Caco-2 (cell line): ENCODE data around the gene FBXL19. TPM values are rescaled to one million over a fixed set of nuclear protein-coding genes. Genes with fewer than 3 reads are reported as not detected.
A peak's percentile ranks its signal among the peaks of the same experiment; 100 is the strongest.

Experiments used
- BruUV-seq: library from RNA; stranded (reverse); fragments of 400-500 nt; replicated peaks from 2 replicates; lab custom pipeline; 2021; lab: Mats Ljungman, UMichigan
- CTCF ChIA-PET: fragments of 300-600 bp; sonication (Branson Sonifier 250); formaldehyde crosslinking; loops from one replicate; lab custom pipeline; 2022; ENCODE audit warnings: antibody characterized with exemption; lab: Charles Lee
- POLR2A ChIA-PET: fragments of 300-600 bp; sonication (Branson Sonifier 250); formaldehyde crosslinking; loops from one replicate; lab custom pipeline; 2022; ENCODE audit warnings: antibody characterized with exemption; lab: Charles Lee
- DNase-seq, 2 experiments: peaks; one replicate each; pipeline versions ENCODE4 v3.0.0 to v3.0.0-alpha.2; 2020 to 2022
- H3K27me3 ChIP-seq: replicated peaks from 2 replicates; pipeline ENCODE4 v1.6.0; 2011; ENCODE audit warnings: low read length; ENCODE audit not compliant: control insufficient read depth, insufficient read depth
- H3K36me3 ChIP-seq: 2 replicates; pipeline ENCODE4 v1.5.1; 2011; ENCODE audit warnings: low read length; ENCODE audit not compliant: control insufficient read depth, insufficient read depth
- H3K4me1 ChIP-seq: fragments of 250-450 bp; sonication (Bioruptor Pico); 2 replicates; pipeline ENCODE4 v1.5.1; 2020; ENCODE audit warnings: mild to moderate bottlenecking
- H3K4me3 ChIP-seq: 2 replicates; pipeline ENCODE4 v1.5.1; 2011; ENCODE audit warnings: low read depth, mild to moderate bottlenecking, control low read depth, low read length
- H3K9me3 ChIP-seq: fragments of 250-450 bp; sonication (Bioruptor Pico); 2 replicates; pipeline ENCODE4 v1.5.1; 2020; ENCODE audit warnings: mild to moderate bottlenecking, moderate library complexity
- H3K27ac Mint-ChIP-seq: one replicate; pipeline ENCODE4 v1.8.0; 2022; ENCODE audit warnings: mixed read lengths; ENCODE audit not compliant: unreplicated experiment
- H3K27me3 Mint-ChIP-seq: one replicate; pipeline ENCODE4 v1.8.0; 2022; ENCODE audit warnings: mixed read lengths; ENCODE audit not compliant: insufficient read depth, unreplicated experiment
- H3K36me3 Mint-ChIP-seq: one replicate; pipeline ENCODE4 v1.8.0; 2022; ENCODE audit warnings: mild to moderate bottlenecking, mixed read lengths; ENCODE audit not compliant: insufficient read depth, unreplicated experiment
- H3K4me1 Mint-ChIP-seq: one replicate; pipeline ENCODE4 v1.8.0; 2022; ENCODE audit warnings: low read depth, mixed read lengths; ENCODE audit not compliant: unreplicated experiment
- H3K4me3 Mint-ChIP-seq: one replicate; pipeline ENCODE4 v1.8.0; 2022; ENCODE audit warnings: mild to moderate bottlenecking, moderate library complexity, mixed read lengths; ENCODE audit not compliant: unreplicated experiment
- H3K9me3 Mint-ChIP-seq: one replicate; pipeline ENCODE4 v1.8.0; 2022; ENCODE audit warnings: mixed read lengths; ENCODE audit not compliant: unreplicated experiment
- CTCF ChIP-seq, 2 experiments: fragments of 200-600 bp in 1 of 2; IDR thresholded peaks; 1 replicate in 1 of 2; 2 replicates in 1 of 2; pipeline versions ENCODE4 v1.5.1 to v1.8.0; 2011 to 2022; ENCODE audit warnings: antibody characterized with exemption in 1 of 2, control low read depth in 1 of 2, inconsistent platforms in 1 of 2, low read depth in 1 of 2, low read length in 1 of 2, mild to moderate bottlenecking in 1 of 2, moderate library complexity in 1 of 2; ENCODE audit not compliant: insufficient read depth in 1 of 2, severe bottlenecking in 1 of 2, unreplicated experiment in 1 of 2
- intact Hi-C: fragments of 100-400 bp; cut with micrococcal nuclease; formaldehyde crosslinking; loops from one replicate; pipeline ENCODE4 v1.10.0; 2022; ENCODE audit not compliant: unreplicated experiment
- total RNA-seq: library from RNA; stranded (reverse); gene quantifications from 2 replicates; pipeline ENCODE4 v1.2.3, GENCODE V29; 2022

Gene FBXL19
- total RNA-seq, 1 experiment from 2014 or later, result 20.2 TPM

DNA sequence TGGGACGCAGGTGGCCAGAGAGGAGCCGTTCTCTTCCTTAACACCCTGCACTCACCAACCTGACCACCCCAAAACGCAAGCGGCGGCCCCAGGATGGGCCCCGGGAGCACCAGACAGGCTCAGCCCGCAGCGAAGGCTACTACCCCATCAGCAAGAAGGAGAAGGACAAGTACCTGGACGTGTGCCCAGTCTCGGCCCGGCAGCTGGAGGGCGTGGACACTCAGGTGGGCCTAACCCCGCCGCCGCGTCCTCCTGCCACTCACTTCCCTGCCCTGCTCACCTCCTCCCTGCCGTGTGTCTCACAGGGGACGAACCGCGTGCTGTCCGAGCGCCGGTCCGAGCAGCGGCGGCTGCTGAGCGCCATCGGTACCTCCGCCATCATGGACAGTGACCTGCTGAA is 57.1 kb downstream of the FBXL19 start:
- Mint-ChIP-seq H3K27ac (no peak overlapping the region), H3K27me3 (no peaks in the 10 kb centered on the region), H3K36me3 (peaks cover 44% of the 10 kb centered on the region), H3K9me3 (no peaks in the 10 kb centered on the region), H3K4me1 (peaks cover 4% of the 10 kb centered on the region), H3K4me3 (no peak overlapping the region)
- intact Hi-C loops, result no loop called here
- no peaks in the 10 kb centered on the region for H3K9me3 ChIP-seq
- CTCF ChIA-PET, result no interaction called here
- no peaks in the 10 kb centered on the region; the same call in 1 of the 2 replicates for H3K36me3 ChIP-seq
- H3K4me1 ChIP-seq, result peaks cover 6% of the 10 kb centered on the region
- no peak for TF ChIP-seq CTCF (IDR thresholded peaks at IDR 0.05; ENCODE audit: insufficient read depth in 1 of 2, low read depth in 1 of 2, low read length in 1 of 2, severe bottlenecking in 1 of 2, unreplicated experiment in 1 of 2)
- H3K4me3 ChIP-seq, result no peak overlapping the region
- POLR2A ChIA-PET, result no interaction called here
- no peaks in the 10 kb centered on the region for H3K27me3 ChIP-seq
- DNase-seq, result no peak
- no TSS peak for BruUV-seq

GRCh38 chr16:30980959-30981358 is 57.6 kb downstream of the FBXL19 start:
- TF ChIP-seq CTCF (IDR thresholded peaks at IDR 0.05; ENCODE audit: insufficient read depth in 1 of 2, low read depth in 1 of 2, low read length in 1 of 2, severe bottlenecking in 1 of 2, unreplicated experiment in 1 of 2), result no peak
- ChIA-PET CTCF (no interaction called here), POLR2A (no interaction called here)
- BruUV-seq, result no TSS peak
- Mint-ChIP-seq H3K4me3 (no peak overlapping the region), H3K36me3 (peaks cover 39% of the 10 kb centered on the region), H3K4me1 (peaks cover 6% of the 10 kb centered on the region), H3K27me3 (no peaks in the 10 kb centered on the region), H3K27ac (no peak overlapping the region), H3K9me3 (no peaks in the 10 kb centered on the region)
- Histone ChIP-seq H3K4me1 (peaks cover 7% of the 10 kb centered on the region), H3K4me3 (no peak overlapping the region), H3K9me3 (no peaks in the 10 kb centered on the region), H3K36me3 (no peaks in the 10 kb centered on the region; the same call in 1 of the 2 replicates), H3K27me3 (no peaks in the 10 kb centered on the region)
- no peak for DNase-seq
- intact Hi-C loops, result no loop called here

DNA sequence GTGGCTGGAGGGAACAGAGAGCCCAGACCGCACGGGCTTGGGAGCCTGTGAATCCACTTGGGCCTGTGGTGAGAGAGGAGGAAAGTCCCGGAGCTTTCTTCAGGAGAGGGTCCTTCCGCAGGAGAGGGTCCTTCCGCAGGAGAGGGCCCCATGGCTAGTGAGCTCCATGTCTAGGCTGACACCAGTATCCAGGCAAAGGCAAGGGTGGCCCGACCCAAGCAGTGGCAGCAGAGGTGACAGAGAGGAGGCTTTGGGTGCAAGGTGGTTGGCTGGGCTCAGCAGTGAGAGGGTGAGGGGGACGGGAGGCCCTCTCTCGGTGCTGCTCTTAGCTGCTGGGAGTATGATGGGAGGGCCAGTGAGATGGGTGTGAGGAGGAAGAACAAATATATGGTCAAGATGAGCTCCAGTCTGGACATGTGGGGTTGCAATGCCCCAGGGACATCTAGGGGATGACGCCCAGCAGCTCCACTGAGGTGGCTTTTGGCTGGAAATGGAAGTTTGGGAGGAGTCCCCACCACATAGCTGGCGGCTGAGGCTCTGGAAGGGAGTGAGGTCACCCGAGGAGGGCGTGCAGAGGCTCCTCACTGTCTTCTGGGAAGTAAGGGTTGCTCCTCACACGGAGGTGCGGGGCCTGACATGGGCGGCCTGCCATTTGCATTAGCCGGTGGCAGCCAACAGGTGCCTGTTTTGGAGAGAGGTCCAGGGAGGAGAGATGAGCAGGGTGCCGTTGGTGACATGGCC is 59.3 kb downstream of the FBXL19 start:
- ChIA-PET CTCF (interaction anchor here (1.1 kb wide), 1 partner anchor 160 kb away, joined by 4 read pairs; no protein-coding TSS in a partner anchor), POLR2A (no interaction called here)
- Histone ChIP-seq H3K9me3 (no peaks in the 10 kb centered on the region), H3K4me3 (no peak overlapping the region), H3K27me3 (no peaks in the 10 kb centered on the region), H3K36me3 (no peaks in the 10 kb centered on the region), H3K4me1 (peaks cover 7% of the 10 kb centered on the region)
- intact Hi-C loops, result no loop called here
- TF ChIP-seq CTCF (IDR thresholded peaks at IDR 0.05; ENCODE audit: insufficient read depth in 1 of 2, low read depth in 1 of 2, low read length in 1 of 2, severe bottlenecking in 1 of 2, unreplicated experiment in 1 of 2), result no peak
- Mint-ChIP-seq H3K27ac (peak overlapping the region; percentile 7), H3K4me3 (no peak overlapping the region), H3K4me1 (peaks cover 6% of the 10 kb centered on the region), H3K27me3 (no peaks in the 10 kb centered on the region), H3K36me3 (peaks cover 23% of the 10 kb centered on the region), H3K9me3 (no peaks in the 10 kb centered on the region)
- DNase-seq, result no peak
- no TSS peak for BruUV-seq
